Testis (tissue), 2 donors: ENCODE results near the gene CD151.

ENCODE experiments used
- CTCF ChIP-seq, 3 experiments: fragments of 450-650 bp in 2 of 3; fragments of 200-600 bp in 1 of 3; sonication (generic) in 1 of 3; IDR thresholded peaks; one replicate each; pipeline ENCODE4 v1.5.1; 2016 to 2019; ENCODE audit warnings: antibody characterized with exemption in 3 of 3, mild to moderate bottlenecking in 2 of 3, moderate library complexity in 1 of 3
- POLR2A ChIP-seq: fragments of 450-650 bp; IDR thresholded peaks from one replicate; pipeline ENCODE4 v1.6.1; 2017; ENCODE audit warnings: antibody characterized with exemption, mild to moderate bottlenecking, moderate library complexity

GRCh38 chr11:802693-803466 lies 29.9 kb upstream of the CD151 start:
- TF ChIP-seq POLR2A (no peak), CTCF (IDR thresholded peaks at IDR 0.05) (no peak)
